HEK293T (cell line): ENCODE results near the gene BCAP31.
"Not testable (repeated sequence)": the region's sequence is repeated elsewhere in the genome, so short reads cannot be mapped to it uniquely, and the experiment has no call there.

Experiments
- CTCF ChIA-PET: fragments of 350-600 bp; formaldehyde crosslinking; extraction: SDS; loops from one replicate; lab custom pipeline; 2021; ENCODE audit warnings: antibody characterized with exemption, inconsistent platforms; lab: Yijun Ruan, JAX
- POLR2A ChIA-PET: fragments of 350-600 bp; formaldehyde crosslinking; extraction: SDS; loops from one replicate; lab custom pipeline; 2020; ENCODE audit warnings: antibody characterized with exemption, inconsistent platforms; lab: Yijun Ruan, JAX
- DNase-seq: peaks from one replicate; pipeline ENCODE4 v3.0.0; 2012; ENCODE audit warnings: mixed read lengths; ENCODE audit errors: extremely low spot score
- ARNT ChIP-seq: fragments of 450-650 bp; IDR thresholded peaks from 2 replicates; pipeline ENCODE4 v1.6.1; 2017; ENCODE audit warnings: mild to moderate bottlenecking
- BHLHE40 ChIP-seq: fragments of 450-650 bp; IDR thresholded peaks from 2 replicates; pipeline ENCODE4 v1.6.1; 2016; ENCODE audit warnings: mild to moderate bottlenecking, moderate library complexity, borderline replicate concordance
- CTBP1 ChIP-seq: fragments of 450-650 bp; IDR thresholded peaks from 2 replicates; pipeline ENCODE4 v1.6.1; 2016; ENCODE audit warnings: borderline replicate concordance
- ELF4 ChIP-seq: fragments of 450-650 bp; IDR thresholded peaks from 2 replicates; pipeline ENCODE4 v1.6.1; 2017; ENCODE audit warnings: antibody characterized with exemption
- FOXA1 ChIP-seq: fragments of 450-650 bp; IDR thresholded peaks from 2 replicates; pipeline ENCODE4 v1.6.1; 2016; ENCODE audit warnings: mild to moderate bottlenecking
- FOXK2 ChIP-seq: fragments of 450-650 bp; IDR thresholded peaks from 2 replicates; pipeline ENCODE4 v1.6.1; 2016; ENCODE audit warnings: mild to moderate bottlenecking
- FOXM1 ChIP-seq: fragments of 450-650 bp; IDR thresholded peaks from 2 replicates; pipeline ENCODE4 v1.6.1; 2017; ENCODE audit warnings: mild to moderate bottlenecking, borderline replicate concordance
- HDGF ChIP-seq: fragments of 450-650 bp; IDR thresholded peaks from 2 replicates; pipeline ENCODE4 v1.6.1; 2017; ENCODE audit warnings: antibody characterized with exemption, borderline replicate concordance
- L3MBTL2 ChIP-seq: fragments of 450-650 bp; conservative IDR thresholded peaks from 2 replicates; pipeline ENCODE4 v1.6.1; 2016; ENCODE audit warnings: mild to moderate bottlenecking
- LEF1 ChIP-seq: fragments of 450-650 bp; IDR thresholded peaks from 2 replicates; pipeline ENCODE4 v1.6.1; 2017; ENCODE audit warnings: mild to moderate bottlenecking, borderline replicate concordance
- NFRKB ChIP-seq: fragments of 450-650 bp; IDR thresholded peaks from 2 replicates; pipeline ENCODE4 v1.6.1; 2016; ENCODE audit warnings: mild to moderate bottlenecking, moderate library complexity
- SP1 ChIP-seq: fragments of 450-650 bp; IDR thresholded peaks from 2 replicates; pipeline ENCODE4 v1.6.1; 2017
- SUZ12 ChIP-seq: fragments of 450-650 bp; IDR thresholded peaks from 2 replicates; pipeline ENCODE4 v1.6.1; 2016; ENCODE audit warnings: mild to moderate bottlenecking
- TARDBP ChIP-seq: fragments of 450-650 bp; IDR thresholded peaks from 2 replicates; pipeline ENCODE4 v1.6.1; 2016
- ZNF384 ChIP-seq: fragments of 450-650 bp; IDR thresholded peaks from 2 replicates; pipeline ENCODE4 v1.6.1; 2016
- TF ChIP-seq, protein P1 (sequence below): fragments of 450-650 bp; IDR thresholded peaks from 2 replicates; pipeline ENCODE4 v1.6.1; 2016

BCAP31 gene

GRCh38 chrX:153744210-153745066 lies 20.3 kb upstream of the BCAP31 start:
- CTCF ChIA-PET, result interaction anchor here (0.6 to 1.0 kb wide), 2 partner anchors 18 to 164 kb away, joined by 3 read pairs; no protein-coding TSS in a partner anchor
- DNase-seq, result no peak
- POLR2A ChIA-PET, result no interaction called here
- TF ChIP-seq FOXK2 (no peak), HDGF (no peak), ARNT (no peak), TARDBP (no peak), ZNF384 (no peak), FOXM1 (no peak), CTBP1 (no peak), ELF4 (no peak), NFRKB (no peak), SUZ12 (no peak), SP1 (no peak), FOXA1 (no peak), BHLHE40 (no peak)
- TF ChIP-seq, protein P1, sequence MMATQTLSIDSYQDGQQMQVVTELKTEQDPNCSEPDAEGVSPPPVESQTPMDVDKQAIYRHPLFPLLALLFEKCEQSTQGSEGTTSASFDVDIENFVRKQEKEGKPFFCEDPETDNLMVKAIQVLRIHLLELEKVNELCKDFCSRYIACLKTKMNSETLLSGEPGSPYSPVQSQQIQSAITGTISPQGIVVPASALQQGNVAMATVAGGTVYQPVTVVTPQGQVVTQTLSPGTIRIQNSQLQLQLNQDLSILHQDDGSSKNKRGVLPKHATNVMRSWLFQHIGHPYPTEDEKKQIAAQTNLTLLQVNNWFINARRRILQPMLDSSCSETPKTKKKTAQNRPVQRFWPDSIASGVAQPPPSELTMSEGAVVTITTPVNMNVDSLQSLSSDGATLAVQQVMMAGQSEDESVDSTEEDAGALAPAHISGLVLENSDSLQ, result no peak

GRCh38 chrX:153743468-153744209 lies 19.5 kb upstream of the BCAP31 start:
- DNase-seq, POLR2A ChIA-PET: not testable (repeated sequence)
- CTCF ChIA-PET, result interaction anchor here (0.6 to 1.0 kb wide), 2 partner anchors 19 to 165 kb away, joined by 3 read pairs; no protein-coding TSS in a partner anchor

GRCh38 chrX:153742796-153743467 lies 18.7 kb upstream of the BCAP31 start:
- CTCF ChIA-PET, POLR2A ChIA-PET, DNase-seq: not testable (repeated sequence)

DNA sequence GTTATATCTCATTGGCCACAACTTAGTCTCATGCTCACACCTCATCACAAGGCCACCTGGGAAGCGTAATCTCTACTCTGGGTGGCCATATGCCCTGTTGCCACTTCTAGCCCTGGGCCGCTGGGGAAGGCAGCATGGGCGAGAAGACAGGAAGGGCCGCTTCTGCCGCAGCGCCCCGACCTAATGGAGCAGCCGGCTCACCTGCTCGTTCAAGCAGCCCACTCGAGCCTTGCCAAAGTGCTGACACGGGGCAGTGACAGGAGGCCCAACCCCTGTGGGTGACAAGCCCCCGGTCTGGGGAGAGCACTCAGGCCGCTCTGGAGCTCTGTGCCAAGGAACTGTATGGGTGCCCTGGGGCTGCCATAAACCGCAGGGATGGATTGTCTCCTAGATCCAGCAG lies 17.9 kb upstream of the BCAP31 start:
- POLR2A ChIA-PET, DNase-seq, CTCF ChIA-PET: not testable (repeated sequence)

GRCh38 chrX:153741446-153741845 lies 17.3 kb upstream of the BCAP31 start:
- ChIA-PET CTCF (no interaction called here), POLR2A (no interaction called here)
- DNase-seq, result no peak
- TF ChIP-seq ZNF384, result no peak

DNA sequence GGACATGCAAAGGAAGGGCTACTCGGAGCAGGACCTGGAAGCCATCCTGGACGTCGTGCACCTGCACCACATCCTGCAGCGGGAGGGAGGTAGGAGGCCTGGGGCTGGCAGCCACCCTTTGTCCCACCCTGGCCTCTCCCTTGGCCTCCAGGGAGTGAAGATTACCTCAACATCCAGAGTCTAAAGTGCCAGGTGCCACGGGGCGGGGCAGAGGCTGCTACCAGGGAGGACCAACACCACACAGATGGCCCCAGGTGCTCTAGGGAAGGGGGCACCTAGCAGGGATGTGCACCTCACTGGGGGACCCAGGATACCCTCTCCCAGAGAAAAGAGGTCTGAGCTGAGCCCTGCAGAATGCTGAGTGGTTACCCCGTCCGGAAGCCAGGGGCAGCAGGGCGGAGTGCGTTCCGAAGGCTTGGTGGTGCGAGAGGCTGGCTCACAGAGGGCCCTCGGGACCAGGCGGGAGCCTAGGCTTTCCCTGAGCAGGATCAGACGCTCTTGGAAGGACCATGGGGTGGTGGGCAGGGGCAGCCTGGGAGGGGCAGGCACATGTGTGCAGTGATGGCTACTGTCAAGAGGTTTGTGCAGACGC lies 16.5 kb upstream of the BCAP31 start:
- no peak for TF ChIP-seq BHLHE40
- no peak for TF ChIP-seq ELF4
- TF ChIP-seq, protein P1, result no peak
- TF ChIP-seq SP1, result no peak
- no peak for TF ChIP-seq LEF1
- ChIA-PET POLR2A (no interaction called here), CTCF (no interaction called here)
- DNase-seq, result no peak

- POLR2A ChIA-PET, result no interaction called here
- no peak for TF ChIP-seq NFRKB
- TF ChIP-seq LEF1, result no peak
- no peak for TF ChIP-seq SUZ12
- TF ChIP-seq FOXA1, result no peak
- no peak for TF ChIP-seq HDGF
- no peak for TF ChIP-seq TARDBP
- TF ChIP-seq, protein P1, result no peak
- TF ChIP-seq CTBP1, result no peak
- no peak for TF ChIP-seq L3MBTL2
- TF ChIP-seq ELF4, result no peak
- CTCF ChIA-PET, result no interaction called here
- DNase-seq, result no peak
Measured at GRCh38 chrX:153739754-153740486, 15.7 kb upstream of the BCAP31 start.
